CD4-positive, alpha-beta T cell (primary cell): Measurements from ENCODE around the gene HSPB6. TPM values are rescaled to one million over a fixed set of nuclear protein-coding genes. Genes with fewer than 3 reads are reported as not detected.
A peak's percentile ranks its signal among the peaks of the same experiment; 100 is the strongest.

Source experiments
- ATAC-seq: fragments of 200-7000 bp; cut with Tn5 transposase; one replicate; pipeline ENCODE4 v1.10.0; 2022; ENCODE audit warnings: mild to moderate bottlenecking; ENCODE audit not compliant: poor library complexity
- CTCF ChIA-PET: fragments of 350-600 bp; sonication (Branson Sonifier 250); formaldehyde crosslinking; loops from one replicate; lab custom pipeline; 2021; ENCODE audit warnings: antibody characterized with exemption, inconsistent platforms; lab: Charles Lee
- POLR2A ChIA-PET: fragments of 350-600 bp; sonication (Branson Sonifier 250); formaldehyde crosslinking; loops from one replicate; lab custom pipeline; 2021; ENCODE audit warnings: antibody characterized with exemption, inconsistent platforms; lab: Charles Lee
- DNase-seq, 14 experiments: peaks; one replicate each; pipeline ENCODE4 v3.0.0-alpha.2; 2013 to 2020; ENCODE audit warnings: mixed read lengths in 2 of 14
- H3K27ac ChIP-seq, 2 donors: one replicate each; pipeline versions ENCODE4 v1.5.1 to v1.7.0; 2013; ENCODE audit warnings: low read length in 2 of 2, low read depth in 1 of 2, mild to moderate bottlenecking in 1 of 2
- H3K27me3 ChIP-seq, 2 experiments: 1 replicate in 1 of 2; 2 replicates in 1 of 2; pipeline versions ENCODE4 v1.6.1 to v1.7.0; 2013; ENCODE audit warnings: low read length in 2 of 2, control low read depth in 1 of 2, mild to moderate bottlenecking in 1 of 2, moderate library complexity in 1 of 2; ENCODE audit not compliant: insufficient read depth in 2 of 2, control insufficient read depth in 1 of 2
- H3K36me3 ChIP-seq: one replicate; pipeline ENCODE4 v1.6.1; 2013; ENCODE audit warnings: low read length, control low read depth; ENCODE audit not compliant: insufficient read depth
- H3K4me1 ChIP-seq: one replicate; pipeline ENCODE4 v1.6.1; 2013; ENCODE audit warnings: low read length, control low read depth; ENCODE audit not compliant: insufficient read depth
- H3K4me3 ChIP-seq: one replicate; pipeline ENCODE4 v1.5.1; 2013; ENCODE audit warnings: mild to moderate bottlenecking, low read length, moderate library complexity
- H3K9me3 ChIP-seq, 2 experiments: 1 replicate in 1 of 2; 2 replicates in 1 of 2; pipeline versions ENCODE4 v1.6.1 to v1.7.0; 2013; ENCODE audit warnings: low read length in 2 of 2, mild to moderate bottlenecking in 2 of 2, control low read depth in 1 of 2, moderate library complexity in 1 of 2; ENCODE audit not compliant: control insufficient read depth in 1 of 2, insufficient read depth in 1 of 2
- H3K27ac Mint-ChIP-seq: one replicate; pipeline ENCODE4 v1.8.0; 2020; ENCODE audit warnings: mixed read lengths
- H3K27me3 Mint-ChIP-seq: one replicate; pipeline ENCODE4 v1.8.0; 2021; ENCODE audit warnings: mixed read lengths
- H3K36me3 Mint-ChIP-seq: one replicate; pipeline ENCODE4 v1.8.0; 2021; ENCODE audit warnings: low read depth, mixed read lengths
- H3K4me1 Mint-ChIP-seq: one replicate; pipeline ENCODE4 v1.8.0; 2021; ENCODE audit warnings: low read depth, mixed read lengths
- H3K4me3 Mint-ChIP-seq: one replicate; pipeline ENCODE4 v1.8.0; 2020; ENCODE audit warnings: mild to moderate bottlenecking, mixed read lengths
- H3K9me3 Mint-ChIP-seq: one replicate; pipeline ENCODE4 v1.8.0; 2020; ENCODE audit warnings: mixed read lengths
- CTCF ChIP-seq: fragments of 200-600 bp; IDR thresholded peaks from one replicate; pipeline ENCODE4 v1.8.0; 2022; ENCODE audit warnings: antibody characterized with exemption, mild to moderate bottlenecking
- intact Hi-C, 2 experiments: fragments of 100-400 bp; cut with DNase I in 1 of 2; cut with micrococcal nuclease in 1 of 2; formaldehyde crosslinking; loops; one replicate each; pipeline versions ENCODE4 v1.15.1 to v1.9.0; 2023 to 2025; cut with DNase I, micrococcal nuclease
- total RNA-seq, 174 experiments: library from RNA in 2 of 174; stranded (reverse) in 2 of 174; gene quantifications; one replicate each; pipeline ENCODE4 v1.2.3 and lab custom pipeline; 2021 to 2026

Gene HSPB6
- total RNA-seq, 2 experiments from 2014 or later: not detected

- Mint-ChIP-seq H3K4me1 (peaks cover 3% of the 10 kb centered on the region), H3K9me3 (no peaks in the 10 kb centered on the region), H3K4me3 (no peak overlapping the region), H3K27ac (no peak overlapping the region), H3K36me3 (peaks cover 34% of the 10 kb centered on the region), H3K27me3 (no peaks in the 10 kb centered on the region)
- no peak overlapping the region for H3K4me3 ChIP-seq
- peaks cover 45% of the 10 kb centered on the region for H3K36me3 ChIP-seq
- CTCF ChIA-PET: interaction anchor here (0.6 kb wide), 1 partner anchor 21 kb away, joined by 3 read pairs; no protein-coding TSS in a partner anchor
- DNase-seq (no peak), ATAC-seq (no peak)
- intact Hi-C loops: no loop called here
- peaks cover 3% of the 10 kb centered on the region for H3K4me1 ChIP-seq
- no peak for TF ChIP-seq CTCF
- no peaks in the 10 kb centered on the region for H3K9me3 ChIP-seq
- no peaks in the 10 kb centered on the region for H3K27me3 ChIP-seq
- POLR2A ChIA-PET: interaction anchor here (0.6 kb wide), 1 partner anchor 20 kb away, joined by 3 read pairs; the partner anchor contains the start of gene U2AF1L4
- no peak overlapping the region for H3K27ac ChIP-seq
Measured at GRCh38 chr19:35764432-35765315, 7.8 kb upstream of the HSPB6 start.

GRCh38 chr19:35760711-35761349 is 4.0 kb upstream of the HSPB6 start:
- H3K36me3 ChIP-seq: peaks cover 34% of the 10 kb centered on the region
- ATAC-seq (no peak), DNase-seq (no peak)
- Mint-ChIP-seq H3K9me3 (no peaks in the 10 kb centered on the region), H3K27ac (no peak overlapping the region), H3K4me1 (peaks cover 28% of the 10 kb centered on the region), H3K4me3 (no peak overlapping the region), H3K36me3 (peaks cover 32% of the 10 kb centered on the region), H3K27me3 (peaks cover 8% of the 10 kb centered on the region)
- no peak for TF ChIP-seq CTCF
- H3K27ac ChIP-seq: no peak overlapping the region
- no peak overlapping the region for H3K4me3 ChIP-seq
- H3K27me3 ChIP-seq: peaks cover 0 to 2% of the 10 kb centered on the region in 2 experiments
- CTCF ChIA-PET: no interaction called here
- H3K4me1 ChIP-seq: peaks cover 36% of the 10 kb centered on the region
- intact Hi-C loops: no loop called here
- no peaks in the 10 kb centered on the region for H3K9me3 ChIP-seq
- POLR2A ChIA-PET: interaction anchor here (1.4 to 1.6 kb wide), 2 partner anchors 11 to 13 kb away, joined by 3 to 4 read pairs; partner anchors contain the start of gene LIN37

- no peaks in the 10 kb centered on the region for H3K9me3 ChIP-seq
- ChIA-PET POLR2A (interaction anchor here (1.4 to 1.6 kb wide), 2 partner anchors 12 to 13 kb away, joined by 3 to 4 read pairs; partner anchors contain the start of gene LIN37), CTCF (no interaction called here)
- H3K27ac Mint-ChIP-seq: peak overlapping the region; percentile 51
- peaks cover 24% of the 10 kb centered on the region for H3K36me3 ChIP-seq
- H3K9me3 Mint-ChIP-seq: no peaks in the 10 kb centered on the region
- peaks cover 0 to 2% of the 10 kb centered on the region in 2 experiments for H3K27me3 ChIP-seq
- TF ChIP-seq CTCF: no peak
- no peak overlapping the region for H3K4me3 ChIP-seq
- ATAC-seq: no peak
- H3K27ac ChIP-seq: no peak overlapping the region
- DNase-seq: peak in 1 of 14 experiments; percentile 21
- intact Hi-C loops: loop anchor here (2.0 to 10.0 kb wide), 6 partner anchors 15 to 925 kb away; partner anchors contain the start of genes ARHGAP33 (in 2 of the 2), COX6B1 (in 1 of the 2), ETV2 (in 1 of the 2) and KMT2B (in 1 of the 2)
- peaks cover 14% of the 10 kb centered on the region for H3K27me3 Mint-ChIP-seq
- peaks cover 29% of the 10 kb centered on the region for H3K36me3 Mint-ChIP-seq
- peak overlapping the region; percentile 99 for H3K4me3 Mint-ChIP-seq
- H3K4me1 Mint-ChIP-seq: peaks cover 35% of the 10 kb centered on the region
- H3K4me1 ChIP-seq: peaks cover 43% of the 10 kb centered on the region
Measured at GRCh38 chr19:35759697-35760096, 2.9 kb upstream of the HSPB6 start.
